NCI-H2171 (cell line): Measurements from ENCODE around the gene RXFP4.
"Not testable (repeated sequence)": the region's sequence is repeated elsewhere in the genome, so short reads cannot be mapped to it uniquely, and the experiment has no call there.

ENCODE experiments used
- DNase-seq: peaks from one replicate; lab custom pipeline; 2025; lab: John Stamatoyannopoulos, UW

The RXFP4 gene

DNA sequence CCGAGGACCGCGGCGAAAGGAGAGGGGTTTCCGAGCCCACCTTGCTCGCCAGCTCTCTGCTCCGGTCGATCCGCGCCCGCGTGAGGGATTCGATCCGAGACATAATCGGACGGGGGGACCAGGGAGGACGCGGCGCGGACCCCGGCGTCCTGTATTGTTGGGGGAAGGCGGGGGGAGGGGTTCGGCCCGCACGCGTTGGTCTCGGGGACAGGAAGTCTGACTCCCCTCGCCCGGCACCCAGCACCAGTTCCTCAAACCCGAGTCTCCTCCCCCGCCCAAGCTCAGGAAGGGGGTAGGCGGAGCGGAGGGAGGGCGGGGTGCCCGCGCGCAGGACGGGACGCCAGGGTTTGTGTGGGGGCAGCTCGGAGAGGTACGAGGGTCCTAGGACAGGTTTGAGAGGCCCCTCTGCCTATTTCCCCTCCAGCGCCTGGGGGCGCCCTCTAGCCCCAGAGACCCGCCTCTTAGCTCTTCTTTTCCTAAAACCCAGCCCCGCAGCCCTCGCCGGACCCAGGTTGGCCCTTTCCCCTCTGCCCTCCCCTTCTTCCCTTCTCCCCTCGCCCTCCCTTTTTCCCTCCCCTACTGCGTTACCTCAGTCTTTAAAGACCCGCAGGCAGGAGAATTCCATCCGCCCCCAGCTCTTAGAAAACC is 37.0 kb downstream of the RXFP4 start, which contains the start of gene ARHGEF2:
Gene ARHGEF2, minus strand, starts transcription at position 223 of the 648 bp plus-strand sequence. Its CDS starts 120 bp downstream, at position 103.
- peak; percentile 77 for DNase-seq

DNA sequence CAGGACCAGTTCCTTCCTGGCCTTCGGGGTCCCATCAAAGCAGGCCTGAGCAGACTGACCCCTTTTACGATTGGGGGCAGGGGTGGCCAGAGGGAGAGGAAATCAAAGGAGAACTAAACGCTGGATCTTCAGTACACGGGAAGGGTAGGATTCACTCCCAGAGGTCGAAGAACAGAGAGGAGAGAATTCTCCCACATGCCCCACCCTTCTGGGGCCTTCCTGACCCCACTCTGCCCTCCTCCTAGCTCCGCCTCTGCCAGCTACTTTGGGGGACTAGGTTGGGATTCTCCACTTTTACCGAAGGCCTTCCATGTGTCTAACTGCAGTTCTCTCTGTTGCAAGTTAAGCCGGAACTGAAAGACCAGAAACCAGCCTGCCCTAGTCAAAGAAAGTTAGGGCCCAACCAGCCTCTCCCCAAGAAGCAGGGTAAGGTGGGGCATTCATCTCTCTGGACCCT is 37.6 kb downstream of the RXFP4 start:
- no peak for DNase-seq

DNA sequence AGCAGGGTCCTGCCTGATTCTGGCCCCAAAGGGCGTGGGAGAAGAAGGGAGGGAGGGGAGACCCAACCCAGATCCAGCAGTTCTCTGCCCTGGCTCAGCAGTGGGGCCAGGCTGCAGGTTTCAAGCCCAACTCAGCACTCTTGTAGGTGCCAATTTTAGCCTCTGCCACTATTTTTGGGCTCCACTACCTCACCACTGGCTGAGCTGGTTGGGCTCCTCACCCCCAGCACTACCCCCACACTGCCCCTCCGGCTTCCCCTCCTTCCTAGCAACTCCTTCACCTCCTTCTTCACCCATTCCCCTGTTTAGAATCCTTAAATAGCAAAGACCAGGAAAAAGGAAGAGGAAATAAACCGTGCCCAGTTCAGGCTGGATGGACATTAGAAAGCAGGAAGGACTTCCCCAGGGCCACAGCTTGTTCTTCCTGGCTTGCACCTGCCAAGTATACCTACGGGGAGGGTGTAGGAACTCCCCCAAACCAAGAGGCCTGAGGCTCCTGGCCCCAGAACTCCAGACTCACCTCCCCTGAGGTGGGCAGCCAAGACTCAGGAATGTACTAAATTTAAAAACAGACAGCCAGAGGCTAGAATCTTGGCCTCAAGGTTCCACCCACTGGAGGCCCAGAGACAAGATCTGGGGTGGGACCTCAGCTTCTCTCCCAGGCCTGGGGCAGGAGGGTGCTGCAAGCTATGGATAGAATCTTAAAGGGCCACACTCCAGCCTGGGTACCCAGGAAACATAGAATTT is 38.3 kb downstream of the RXFP4 start:
- DNase-seq, result no peak

DNA sequence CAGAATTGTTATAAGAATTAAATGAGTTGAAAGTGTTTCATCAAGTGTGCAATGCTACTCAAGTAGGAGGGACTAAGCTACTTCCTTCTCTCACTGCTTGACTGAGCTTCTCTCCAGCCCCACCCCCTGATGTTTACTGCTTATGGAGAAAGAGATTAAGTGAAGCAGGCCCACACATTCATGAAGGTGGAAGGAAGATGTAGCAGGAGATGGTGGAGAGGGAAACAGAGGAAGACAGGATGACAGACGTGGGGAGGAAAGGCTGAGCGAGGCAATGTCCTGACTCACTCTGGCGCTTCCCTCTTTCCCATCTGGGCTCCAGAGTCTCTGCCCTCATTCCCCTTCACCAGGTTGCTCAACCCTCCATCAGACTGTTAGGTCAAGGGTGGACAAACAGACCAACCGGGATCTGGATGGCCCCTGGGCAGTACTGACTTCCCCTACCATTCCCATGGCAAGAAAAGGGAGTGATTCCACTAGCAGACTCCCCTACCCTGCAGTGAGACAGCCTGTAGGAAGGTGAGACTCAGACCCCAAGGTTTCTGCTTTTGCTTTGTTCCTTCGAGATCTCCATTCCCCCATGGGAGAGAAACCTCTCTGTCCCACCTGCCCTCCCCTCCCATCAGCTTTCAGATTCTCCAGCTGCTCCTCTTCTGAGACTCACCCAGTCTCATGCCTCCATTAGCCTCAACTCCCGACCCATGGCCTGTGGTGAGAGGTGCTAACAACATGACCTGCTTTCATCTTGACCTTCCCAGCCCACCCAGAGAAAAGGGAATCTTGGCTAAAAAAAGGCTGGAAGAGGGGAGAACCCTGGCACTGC is 40.0 kb downstream of the RXFP4 start:
- DNase-seq, result no peak

DNA sequence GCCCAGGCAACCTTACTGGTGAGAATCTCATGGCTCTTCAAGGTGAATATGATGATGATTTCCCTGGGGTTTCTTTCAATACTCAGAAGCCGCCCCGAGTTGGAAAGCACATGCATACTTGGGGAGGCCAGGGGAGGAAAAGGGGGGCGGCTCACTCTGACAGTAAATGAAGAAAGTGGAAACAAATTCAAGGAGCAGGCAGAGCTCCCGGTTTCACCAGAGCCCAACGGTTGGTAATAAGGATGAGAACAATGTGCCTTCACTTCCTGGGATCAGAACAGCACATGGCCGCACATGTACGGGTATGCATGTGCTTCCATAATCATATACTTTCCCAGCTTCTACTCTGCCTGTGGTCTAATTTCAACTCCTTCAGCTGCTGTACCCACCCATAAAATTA is 40.7 kb downstream of the RXFP4 start:
- DNase-seq, result no peak

DNA sequence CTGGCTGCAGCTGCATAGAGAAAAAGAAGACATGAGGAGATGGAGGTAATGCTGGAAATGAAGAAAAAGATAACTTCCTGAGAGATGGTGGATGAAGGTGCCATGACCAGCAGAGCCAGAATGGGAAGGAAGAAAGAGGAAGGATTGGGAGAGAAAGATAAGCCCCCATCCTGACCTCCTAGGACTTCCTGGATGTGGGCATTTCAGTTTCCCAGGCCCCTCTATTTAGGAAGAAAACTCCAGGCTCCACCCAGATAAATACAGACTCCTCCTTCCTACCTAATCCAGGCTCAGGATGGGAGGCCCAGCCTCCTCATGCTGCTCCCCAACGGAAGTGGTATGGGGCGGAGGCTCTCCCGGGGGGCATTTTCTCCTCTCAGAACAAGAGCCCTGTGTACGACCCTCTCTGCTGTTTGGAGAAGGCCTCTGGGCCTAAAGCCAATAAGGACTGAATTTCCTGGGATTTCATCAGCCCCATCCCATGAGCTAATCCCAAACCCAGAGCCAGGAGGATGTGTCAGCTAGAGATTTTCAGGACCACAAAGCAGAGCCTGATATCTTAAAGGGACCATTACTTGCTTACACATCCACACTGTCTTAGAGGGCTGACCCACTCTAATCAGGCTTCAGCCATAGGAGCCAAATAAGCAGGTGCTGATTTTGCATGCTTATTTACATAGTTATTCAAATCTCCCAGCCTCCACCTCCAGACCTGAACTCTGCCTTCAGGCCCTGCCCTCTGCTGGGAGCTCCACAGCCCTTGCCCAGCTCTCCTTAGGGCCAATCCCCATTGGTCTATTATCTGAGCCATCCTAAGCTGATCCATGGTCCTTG is 42.0 kb downstream of the RXFP4 start:
- DNase-seq, result no peak

DNA sequence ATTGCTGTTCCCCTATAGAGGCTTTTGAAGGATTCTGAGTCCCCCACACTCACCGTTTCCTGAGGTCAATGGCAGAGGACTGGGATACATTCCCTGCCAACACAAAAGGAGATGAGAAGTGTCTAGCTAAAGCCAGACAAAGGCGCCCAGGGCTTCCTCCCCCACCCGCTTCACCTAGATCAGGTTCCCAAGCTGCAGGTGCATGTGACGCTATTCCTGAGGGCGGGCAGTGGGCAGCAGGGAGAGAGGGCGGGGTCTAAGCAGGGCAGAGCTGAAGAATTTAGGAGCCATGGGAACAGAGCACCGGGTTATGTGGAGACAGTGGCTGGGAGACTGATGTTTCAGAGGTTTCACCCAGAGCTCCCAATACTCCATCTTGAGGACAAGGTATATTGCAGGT is 42.9 kb downstream of the RXFP4 start:
- peak; percentile 49 for DNase-seq

DNA sequence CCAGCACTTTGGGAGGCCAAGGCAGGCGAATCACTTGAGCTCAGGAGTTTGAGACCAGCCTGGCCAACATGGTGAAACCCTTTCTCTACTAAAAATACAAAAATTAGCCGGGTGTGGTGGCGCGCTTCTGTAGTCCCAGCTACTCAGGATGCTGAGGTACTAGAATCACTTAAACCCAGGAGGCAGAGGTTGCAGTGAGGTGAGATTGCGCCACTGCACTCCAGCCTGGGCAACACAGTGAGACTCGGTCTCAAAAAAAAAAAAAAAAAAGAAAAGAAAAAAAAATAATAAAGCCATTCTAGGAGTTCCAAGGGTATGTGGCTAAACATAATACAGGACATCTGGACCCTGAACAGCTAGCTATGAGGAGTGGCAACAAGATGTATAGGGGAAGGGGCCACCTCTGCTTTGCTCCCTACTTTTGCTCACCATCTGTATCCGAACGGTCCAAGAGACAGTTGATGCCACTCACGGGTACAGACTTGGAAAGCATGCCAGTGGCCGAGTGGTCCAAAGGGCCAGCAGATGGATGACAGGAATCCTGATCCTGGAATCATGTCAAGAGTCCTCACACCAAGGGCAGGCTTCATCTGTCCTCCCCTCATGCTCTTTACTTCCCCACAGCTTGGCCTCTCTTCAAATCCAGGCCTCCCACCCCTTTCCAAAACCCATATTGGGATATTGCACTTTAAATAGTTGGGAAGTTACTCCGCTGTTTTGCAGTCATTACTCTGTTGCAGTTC is 43.6 kb downstream of the RXFP4 start:
- DNase-seq, result not testable (repeated sequence)

DNA sequence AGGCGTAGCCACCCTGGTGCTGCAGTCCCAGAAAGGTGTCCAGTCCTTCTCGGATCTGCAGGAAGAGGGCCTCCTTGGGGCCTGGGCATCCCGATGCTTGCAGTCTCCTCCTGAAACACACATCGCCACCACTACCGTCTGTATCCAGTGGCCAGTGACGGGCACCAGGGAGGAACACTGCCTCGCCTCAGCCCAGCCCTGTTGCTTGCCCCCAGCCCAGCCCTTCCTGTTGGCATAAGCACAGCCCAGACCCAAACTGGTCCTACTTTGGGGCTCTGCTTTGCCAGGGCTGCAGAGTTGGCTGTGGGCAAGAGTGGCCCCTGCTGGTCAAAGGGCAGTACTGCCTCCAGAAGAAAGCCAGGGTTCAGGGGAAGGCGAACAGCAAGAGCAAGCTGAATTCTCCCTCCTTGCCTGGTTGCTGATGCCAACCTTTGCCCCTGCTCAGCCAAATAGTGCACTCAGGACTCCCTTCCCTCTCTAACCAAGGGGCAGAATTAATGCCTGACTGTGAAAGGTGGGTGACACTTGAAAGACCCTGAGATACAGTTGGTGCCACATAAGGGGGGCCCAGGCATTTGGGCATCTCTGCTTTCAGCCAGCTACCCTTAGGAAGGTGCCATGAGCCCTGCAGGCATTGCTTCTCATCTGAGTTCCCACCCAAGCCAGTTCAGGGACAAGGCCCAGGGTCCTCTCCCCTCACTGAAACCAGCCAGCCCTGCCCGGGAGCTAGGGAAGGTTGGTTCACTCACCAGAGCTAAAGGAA is 48.0 kb downstream of the RXFP4 start:
- peak; percentile 17 for DNase-seq

DNA sequence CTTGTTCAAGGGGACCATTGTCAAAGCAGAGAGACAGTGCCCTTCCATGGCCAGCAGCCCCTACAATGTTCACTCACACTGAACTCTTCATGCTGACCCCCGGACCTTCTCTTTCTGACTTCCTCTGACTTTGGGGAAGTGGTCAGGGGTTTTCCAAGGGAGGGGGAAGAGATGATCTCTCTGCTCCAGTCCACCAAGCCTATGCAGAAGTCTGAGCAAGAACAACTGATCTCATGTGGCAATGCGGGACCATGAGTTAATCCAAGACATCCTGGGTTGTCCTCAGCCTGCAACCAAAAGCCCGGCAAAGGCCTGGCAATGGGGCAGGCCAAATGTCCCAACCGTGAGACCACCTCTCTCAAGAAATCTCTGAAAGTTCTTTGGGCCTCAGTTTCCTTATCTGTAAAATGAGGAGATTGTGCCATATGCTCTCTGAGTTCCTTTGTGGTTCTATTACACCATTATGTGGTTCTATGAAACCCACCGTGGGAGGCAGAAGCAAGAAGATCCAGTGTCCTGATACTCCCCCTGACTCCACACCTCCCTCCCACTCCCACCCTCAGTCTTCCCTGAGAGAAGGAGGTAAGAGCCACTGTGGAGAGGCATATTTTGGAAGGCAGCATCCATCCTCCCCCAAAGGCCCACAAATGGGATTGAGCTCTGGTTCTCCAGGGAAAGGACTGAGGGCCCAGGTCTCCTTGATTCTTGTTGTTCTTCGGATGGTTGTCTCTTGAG is 48.7 kb downstream of the RXFP4 start:
- DNase-seq, result no peak
